GM18508 (cell line): ENCODE results near the gene CCDC160.
"Not testable (repeated sequence)": the region's sequence is repeated elsewhere in the genome, so short reads cannot be mapped to it uniquely, and the experiment has no call there.

ENCODE experiments used
- ATAC-seq: cut with Tn5 transposase; IDR thresholded peaks from one replicate; pipeline ENCODE4 v1.9.1; 2021; ENCODE audit warnings: moderate number of reproducible peaks; ENCODE audit not compliant: insufficient read depth, unreplicated experiment

The CCDC160 gene

GRCh38 chrX:134236626-134237614 is at the start of gene CCDC160:
Gene CCDC160 (plus strand): TSS chrX:134237182. CDS start chrX:134244801, 7,619 bp downstream.
- no peak for ATAC-seq

DNA sequence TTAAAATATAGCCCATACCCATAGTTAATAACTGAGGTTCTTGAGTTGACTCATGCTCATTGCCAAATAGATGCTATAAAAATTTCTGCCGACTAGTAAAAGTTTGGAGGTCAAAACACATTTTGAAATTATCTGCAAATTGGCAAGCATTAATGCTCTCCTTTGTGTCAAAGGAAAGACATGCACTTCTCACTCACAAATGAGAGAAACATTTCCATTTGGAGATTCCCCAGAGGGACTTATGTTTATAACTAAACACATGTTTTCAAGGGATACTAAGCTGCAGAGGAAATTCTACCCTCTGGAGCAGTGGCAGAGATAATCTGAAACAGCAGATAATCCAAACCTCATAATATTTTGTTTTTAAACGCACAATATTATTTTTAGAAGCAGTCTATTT is 45.7 kb upstream of the CCDC160 start:
- ATAC-seq, result no peak

GRCh38 chrX:134194915-134195314 is 42.1 kb upstream of the CCDC160 start:
- no peak for ATAC-seq

- ATAC-seq, result no peak
Measured at GRCh38 chrX:134202561-134202960, 34.4 kb upstream of the CCDC160 start.

- ATAC-seq, result no peak
Measured at GRCh38 chrX:134206221-134206620, 30.8 kb upstream of the CCDC160 start.

- ATAC-seq, result no peak
Measured at GRCh38 chrX:134210465-134210864, 26.5 kb upstream of the CCDC160 start.

- no peak for ATAC-seq
Measured at GRCh38 chrX:134235236-134235635, 1.7 kb upstream of the CCDC160 start.

DNA sequence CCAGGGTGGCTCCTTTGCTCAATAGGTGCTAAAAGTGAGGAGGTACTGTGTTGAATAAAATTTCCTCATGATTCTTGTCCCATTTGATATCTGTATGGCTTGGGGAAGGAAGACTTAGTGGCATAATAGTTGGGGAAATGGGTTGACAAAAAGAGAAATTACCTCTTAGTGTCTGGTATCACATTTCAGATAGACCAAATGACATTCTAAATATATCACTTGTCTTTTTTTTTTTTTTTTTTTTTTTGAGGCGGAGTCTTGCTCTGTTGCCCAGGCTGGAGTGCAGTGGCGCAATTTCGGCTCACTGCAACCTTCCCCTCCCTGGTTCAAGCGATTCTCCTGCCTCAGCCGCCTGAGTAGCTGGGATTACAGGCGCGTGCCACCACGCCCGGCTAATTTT is 1.2 kb downstream of the CCDC160 start:
- ATAC-seq, result not testable (repeated sequence)

DNA sequence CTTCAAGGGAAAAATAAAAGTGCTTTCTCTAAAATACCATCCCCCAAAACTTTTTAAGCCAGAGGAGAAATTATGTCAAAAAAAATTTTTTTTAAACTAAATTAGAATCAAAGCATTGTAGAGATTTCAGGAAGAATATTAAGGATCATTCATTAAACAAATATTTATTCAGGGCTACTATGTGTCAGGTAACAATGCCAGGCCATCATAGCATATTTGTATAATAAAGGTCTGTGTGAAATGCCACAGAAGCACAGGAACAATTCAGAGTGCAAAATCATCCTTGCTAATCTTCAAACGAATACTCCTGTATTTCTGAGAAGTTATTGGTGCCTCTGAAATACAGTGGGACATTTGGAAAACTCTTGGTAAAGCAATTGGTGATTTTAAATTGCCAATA is 2.0 kb downstream of the CCDC160 start:
- no peak for ATAC-seq

GRCh38 chrX:134240209-134240608 is 3.2 kb downstream of the CCDC160 start:
- ATAC-seq, result no peak

DNA sequence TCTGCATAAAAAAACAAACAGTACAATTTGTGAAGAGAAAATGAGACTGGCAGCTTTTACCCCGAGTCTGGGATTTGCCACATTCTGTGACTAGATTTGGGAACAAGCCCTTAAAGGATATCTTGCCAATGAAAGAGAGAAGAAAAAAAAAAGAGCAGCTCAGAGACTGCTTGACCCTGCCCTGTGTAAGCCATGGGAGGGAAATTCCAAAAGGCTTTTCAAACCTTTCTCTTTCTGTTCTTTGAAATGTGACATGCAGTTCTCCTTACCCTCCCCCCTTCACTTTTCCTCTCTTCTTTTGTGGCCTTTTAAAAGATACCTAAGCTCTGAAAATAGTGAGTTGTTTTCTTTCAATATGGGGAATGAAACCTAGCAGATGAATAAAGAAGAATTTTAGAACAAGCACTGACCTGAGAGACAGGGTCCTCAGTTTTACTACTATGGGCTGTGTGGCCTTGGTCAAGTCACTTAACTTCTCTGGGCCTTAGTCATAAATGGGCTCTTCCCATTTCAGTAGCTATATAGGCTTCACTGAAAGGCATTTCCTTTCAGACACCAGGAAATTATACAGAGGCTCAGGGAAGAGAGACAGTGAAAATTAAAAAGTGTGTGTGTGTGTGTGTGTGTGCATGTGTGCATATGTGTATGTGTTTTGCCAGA is 5.1 kb downstream of the CCDC160 start:
- ATAC-seq, result no peak

GRCh38 chrX:134244043-134244442 is 7.1 kb downstream of the CCDC160 start:
- no peak for ATAC-seq

- ATAC-seq, result no peak
Measured at GRCh38 chrX:134246282-134246681, 9.3 kb downstream of the CCDC160 start.

- no peak for ATAC-seq
Measured at GRCh38 chrX:134247492-134247891, 10.5 kb downstream of the CCDC160 start.

DNA sequence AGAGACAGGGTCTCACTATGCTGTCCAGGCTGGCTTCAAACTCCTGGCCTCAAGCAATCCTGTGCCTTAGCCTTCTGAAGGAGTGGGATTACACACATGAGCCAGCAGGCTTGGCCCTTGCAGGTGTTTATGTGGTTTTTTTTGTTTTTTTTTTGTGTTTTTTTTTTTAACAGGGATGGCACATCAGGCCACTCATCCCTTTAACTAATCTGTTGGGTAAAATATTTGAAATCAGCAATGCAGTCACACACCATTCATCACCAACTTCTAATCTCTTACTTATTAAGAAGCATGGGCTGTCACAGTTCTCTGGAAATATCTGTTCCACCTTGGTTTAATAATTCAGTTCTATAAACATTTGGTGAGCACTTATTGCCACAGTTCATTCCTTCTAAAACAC is 12.3 kb downstream of the CCDC160 start:
- no peak for ATAC-seq

GRCh38 chrX:134251241-134251640 is 14.3 kb downstream of the CCDC160 start:
- no peak for ATAC-seq

- no peak for ATAC-seq
Measured at GRCh38 chrX:134254511-134254910, 17.5 kb downstream of the CCDC160 start.

DNA sequence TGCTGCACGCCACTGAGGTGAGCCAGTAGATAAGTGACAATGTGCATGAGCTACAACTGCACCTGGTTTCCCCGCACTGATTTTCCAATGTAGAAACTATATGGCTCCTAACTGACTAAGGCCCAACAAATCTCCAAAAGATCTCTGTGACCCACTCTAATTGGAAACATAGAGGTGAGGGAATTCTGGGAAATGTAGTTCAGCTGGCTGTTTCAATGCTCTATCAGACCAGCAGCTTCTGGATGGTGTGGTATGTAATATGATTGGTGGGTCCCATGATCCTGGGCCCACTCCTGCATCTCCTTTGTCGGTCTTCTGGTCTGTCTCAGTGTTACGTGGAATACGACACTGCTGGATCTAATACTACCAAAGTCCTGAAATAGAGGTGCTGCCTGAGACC is 18.6 kb downstream of the CCDC160 start:
- no peak for ATAC-seq

GRCh38 chrX:134256684-134257083 is 19.7 kb downstream of the CCDC160 start:
- no peak for ATAC-seq

DNA sequence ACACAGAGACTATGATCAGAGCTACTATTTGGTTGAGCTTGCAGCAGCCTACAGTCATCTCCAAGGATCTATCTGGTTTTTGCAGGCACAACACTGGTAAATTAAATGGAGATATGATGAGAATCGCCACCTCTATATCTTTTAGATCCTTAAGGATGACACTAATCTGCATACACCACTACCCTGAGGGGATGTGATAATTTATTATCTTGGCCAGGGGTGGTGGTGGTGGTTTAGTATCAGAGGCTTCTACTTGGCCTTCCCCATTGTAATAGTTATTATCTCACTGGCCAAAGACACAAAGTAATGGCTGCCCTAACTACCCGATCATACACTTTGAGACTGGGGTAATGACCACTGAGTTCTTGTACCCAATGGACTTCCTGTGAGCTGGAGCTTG is 21.2 kb downstream of the CCDC160 start:
- ATAC-seq, result no peak

- not testable (repeated sequence) for ATAC-seq
Measured at GRCh38 chrX:134285934-134286333, 49.0 kb downstream of the CCDC160 start.
